ENCODE data around the gene INTS7.
"Not testable (repeated sequence)": the region's sequence is repeated elsewhere in the genome, so short reads cannot be mapped to it uniquely, and the experiment has no call there.

The INTS7 gene

DNA sequence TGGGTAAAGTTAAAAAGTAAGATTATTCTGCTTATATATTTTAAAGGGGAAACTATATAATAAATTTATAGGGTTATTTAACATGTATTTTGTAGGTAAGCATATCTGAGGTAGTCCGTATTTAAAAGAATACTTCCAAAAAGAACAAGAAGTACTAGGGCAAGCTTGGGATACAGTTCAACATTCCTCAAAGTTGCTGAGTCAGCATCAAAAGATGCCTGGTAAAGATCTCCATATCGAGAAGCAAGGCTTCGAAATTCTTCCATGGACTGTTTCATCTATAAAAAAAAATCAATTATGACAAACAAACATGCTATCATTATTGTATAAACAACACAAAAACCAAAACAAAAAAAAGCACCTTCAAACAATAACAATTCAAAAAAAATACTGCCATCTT, 67.7 kb downstream of the INTS7 start:
- in situ Hi-C loops (cut with MboI; ENCODE audit: low sequenced_read_pairs, unreplicated experiment): no loop called here
- TF ChIP-seq, protein P1, sequence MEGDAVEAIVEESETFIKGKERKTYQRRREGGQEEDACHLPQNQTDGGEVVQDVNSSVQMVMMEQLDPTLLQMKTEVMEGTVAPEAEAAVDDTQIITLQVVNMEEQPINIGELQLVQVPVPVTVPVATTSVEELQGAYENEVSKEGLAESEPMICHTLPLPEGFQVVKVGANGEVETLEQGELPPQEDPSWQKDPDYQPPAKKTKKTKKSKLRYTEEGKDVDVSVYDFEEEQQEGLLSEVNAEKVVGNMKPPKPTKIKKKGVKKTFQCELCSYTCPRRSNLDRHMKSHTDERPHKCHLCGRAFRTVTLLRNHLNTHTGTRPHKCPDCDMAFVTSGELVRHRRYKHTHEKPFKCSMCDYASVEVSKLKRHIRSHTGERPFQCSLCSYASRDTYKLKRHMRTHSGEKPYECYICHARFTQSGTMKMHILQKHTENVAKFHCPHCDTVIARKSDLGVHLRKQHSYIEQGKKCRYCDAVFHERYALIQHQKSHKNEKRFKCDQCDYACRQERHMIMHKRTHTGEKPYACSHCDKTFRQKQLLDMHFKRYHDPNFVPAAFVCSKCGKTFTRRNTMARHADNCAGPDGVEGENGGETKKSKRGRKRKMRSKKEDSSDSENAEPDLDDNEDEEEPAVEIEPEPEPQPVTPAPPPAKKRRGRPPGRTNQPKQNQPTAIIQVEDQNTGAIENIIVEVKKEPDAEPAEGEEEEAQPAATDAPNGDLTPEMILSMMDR (IDR thresholded peaks at IDR 0.05; ENCODE audit: borderline replicate concordance, control extremely low read depth, extremely low read depth, insufficient read depth, missing control alignments): no peak
- DNase-seq (ENCODE audit: low spot score): no peak

DNA sequence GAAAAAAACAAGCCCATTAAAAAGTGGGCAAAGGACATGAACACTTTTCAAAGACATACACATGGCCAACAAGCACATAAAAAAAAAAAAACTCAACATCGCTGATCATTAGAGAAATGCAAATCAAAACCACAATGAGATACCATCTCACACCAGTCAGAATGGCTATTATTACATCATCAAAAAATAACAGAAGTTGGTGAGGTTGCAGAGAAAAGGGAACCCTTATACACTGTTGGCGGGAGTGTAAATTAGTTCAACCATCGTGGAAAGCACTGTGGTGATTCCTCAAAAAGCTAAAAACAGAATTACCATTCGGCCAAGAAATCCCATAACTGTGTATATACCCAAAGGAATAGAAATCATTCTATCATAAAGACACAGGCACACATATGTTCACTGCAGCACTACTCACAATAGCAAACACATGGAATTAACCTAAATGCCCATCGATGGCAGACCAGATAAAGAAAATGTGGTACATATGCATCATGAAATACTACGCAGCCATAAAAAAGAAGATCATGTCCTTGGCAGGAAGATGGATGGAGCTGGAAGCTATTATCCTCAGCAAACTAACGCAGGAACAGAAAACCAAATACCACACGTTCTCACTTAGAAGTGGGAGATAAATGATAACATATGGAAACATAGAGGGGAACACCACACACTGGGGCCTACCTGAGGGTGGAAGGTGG, 70.1 kb downstream of the INTS7 start:
- DNase-seq (ENCODE audit: low spot score): no peak
- TF ChIP-seq, protein P1 (IDR thresholded peaks at IDR 0.05; ENCODE audit: borderline replicate concordance, control extremely low read depth, extremely low read depth, insufficient read depth, missing control alignments): no peak
- in situ Hi-C loops (cut with MboI; ENCODE audit: low sequenced_read_pairs, unreplicated experiment): no loop called here

DNA sequence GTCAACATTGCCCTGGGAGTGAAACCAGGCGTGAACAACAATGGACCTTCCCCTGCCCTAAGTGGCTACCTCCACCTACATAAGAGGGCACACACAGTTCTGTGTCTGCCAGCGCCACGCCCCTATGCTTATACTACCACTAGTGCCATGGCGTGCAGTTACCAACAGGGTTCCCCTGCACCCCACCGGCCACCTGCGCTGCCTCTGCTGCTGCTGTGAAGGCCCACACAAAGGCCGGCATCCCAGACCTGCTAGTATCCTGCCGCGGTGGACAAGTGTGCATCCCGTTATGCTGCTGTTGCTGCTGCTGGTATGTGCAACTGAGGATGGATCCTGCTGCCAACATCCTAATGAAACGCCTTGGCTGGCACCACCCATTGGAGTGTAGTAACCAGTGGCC, 75.7 kb downstream of the INTS7 start:
- TF ChIP-seq, protein P1 (IDR thresholded peaks at IDR 0.05; ENCODE audit: borderline replicate concordance, control extremely low read depth, extremely low read depth, insufficient read depth, missing control alignments): no peak
- in situ Hi-C loops (cut with MboI; ENCODE audit: low sequenced_read_pairs, unreplicated experiment): no loop called here
- DNase-seq (ENCODE audit: low spot score): no peak

DNA sequence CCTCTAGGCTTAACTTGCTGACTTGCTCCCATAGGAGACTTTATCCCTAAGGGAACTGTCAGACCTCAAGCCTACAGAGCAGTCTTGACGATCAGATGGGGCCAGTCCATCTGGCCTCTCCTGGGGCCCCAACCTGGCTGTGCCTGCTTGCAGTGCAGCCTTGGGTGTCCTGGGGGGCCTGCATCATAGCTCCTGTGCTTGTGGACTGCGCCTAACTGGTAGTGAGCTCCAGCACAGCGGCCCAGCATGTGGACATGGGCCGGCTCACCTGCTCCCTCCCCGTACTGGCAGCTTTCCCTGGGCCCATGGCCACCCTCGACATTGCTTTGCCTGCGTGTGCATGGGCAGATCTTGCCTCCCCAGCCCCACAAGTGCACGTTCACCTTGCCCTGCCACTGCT, 76.1 kb downstream of the INTS7 start:
- TF ChIP-seq, protein P1 (IDR thresholded peaks at IDR 0.05; ENCODE audit: borderline replicate concordance, control extremely low read depth, extremely low read depth, insufficient read depth, missing control alignments): no peak
- DNase-seq (ENCODE audit: low spot score): no peak
- in situ Hi-C loops (cut with MboI; ENCODE audit: low sequenced_read_pairs, unreplicated experiment): no loop called here

DNA sequence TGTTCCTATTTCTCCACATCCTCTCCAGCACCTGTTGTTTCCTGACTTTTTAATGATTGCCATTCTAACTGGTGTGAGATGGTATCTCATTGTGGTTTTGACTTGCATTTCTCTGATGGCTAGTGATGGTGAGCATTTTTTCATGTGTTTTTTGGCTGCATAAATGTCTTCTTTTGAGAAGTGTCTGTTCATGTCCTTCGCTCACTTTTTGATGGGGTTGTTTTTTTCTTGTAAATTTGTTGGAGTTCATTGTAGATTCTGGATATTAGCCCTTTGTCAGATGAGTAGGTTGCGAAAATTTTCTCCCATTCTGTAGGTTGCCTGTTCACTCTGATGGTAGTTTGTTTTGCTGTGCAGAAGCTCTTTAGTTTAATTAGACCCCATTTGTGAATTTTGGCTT, 81.3 kb downstream of the INTS7 start:
- in situ Hi-C loops (cut with MboI; ENCODE audit: low sequenced_read_pairs, unreplicated experiment); DNase-seq (ENCODE audit: low spot score): not testable (repeated sequence)

DNA sequence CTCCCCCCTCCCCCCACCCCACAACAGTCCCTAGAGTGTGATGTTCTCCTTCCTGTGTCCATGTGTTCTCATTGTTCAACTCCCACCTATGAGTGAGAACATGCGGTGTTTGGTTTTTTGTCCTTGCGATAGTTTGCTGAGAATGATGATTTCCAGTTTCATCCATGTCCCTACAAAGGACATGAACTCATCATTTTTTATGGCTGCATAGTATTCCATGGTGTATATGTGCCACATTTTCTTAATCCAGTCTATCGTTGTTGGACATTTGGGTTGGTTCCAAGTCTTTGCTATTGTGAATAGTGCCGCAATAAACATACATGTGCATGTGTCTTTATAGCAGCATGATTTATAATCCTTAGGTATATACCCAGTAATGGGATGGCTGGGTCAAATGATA, 81.8 kb downstream of the INTS7 start:
- in situ Hi-C loops (cut with MboI; ENCODE audit: low sequenced_read_pairs, unreplicated experiment); DNase-seq (ENCODE audit: low spot score): not testable (repeated sequence)

DNA sequence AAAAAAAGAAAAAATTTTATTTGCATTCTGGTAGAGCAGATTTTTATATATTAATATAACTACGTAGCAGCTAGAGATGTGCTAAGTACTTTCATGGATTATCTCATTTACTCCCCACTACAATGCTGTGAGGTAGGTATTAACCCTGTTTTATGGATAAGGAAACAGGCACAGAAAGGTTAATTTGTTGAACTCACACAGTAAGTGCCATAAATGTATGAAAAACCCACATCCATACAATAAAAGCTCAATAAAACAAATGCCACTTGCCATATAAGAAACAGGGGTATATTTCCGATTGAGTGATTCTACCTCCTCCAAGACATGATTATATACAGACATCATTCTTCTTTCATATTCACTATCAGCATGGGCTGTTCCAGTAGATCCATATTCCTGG, 83.1 kb downstream of the INTS7 start:
- TF ChIP-seq, protein P1 (IDR thresholded peaks at IDR 0.05; ENCODE audit: borderline replicate concordance, control extremely low read depth, extremely low read depth, insufficient read depth, missing control alignments): no peak
- no peak for DNase-seq (ENCODE audit: low spot score)
- in situ Hi-C loops (cut with MboI; ENCODE audit: low sequenced_read_pairs, unreplicated experiment): no loop called here

DNA sequence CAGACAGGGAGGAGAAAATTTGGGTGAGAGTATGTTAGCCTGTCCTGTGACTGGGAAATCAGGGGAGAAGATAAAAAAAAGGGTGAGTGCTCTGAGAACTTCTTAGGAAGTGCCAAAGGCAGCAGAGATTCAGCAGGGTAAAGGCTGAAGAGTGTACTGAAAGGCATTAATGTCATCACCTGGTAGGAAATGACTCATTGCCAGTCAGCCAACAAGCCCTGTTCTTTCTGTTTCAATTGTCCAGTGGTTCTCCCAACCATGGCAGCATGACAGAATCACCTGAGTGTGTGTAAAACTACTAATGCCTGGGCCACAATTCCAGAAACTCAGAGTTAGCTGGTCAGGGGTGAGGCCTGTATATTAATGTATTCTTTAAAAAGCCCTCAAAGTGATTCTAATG, 83.5 kb downstream of the INTS7 start:
- TF ChIP-seq, protein P1 (IDR thresholded peaks at IDR 0.05; ENCODE audit: borderline replicate concordance, control extremely low read depth, extremely low read depth, insufficient read depth, missing control alignments): no peak
- in situ Hi-C loops (cut with MboI; ENCODE audit: low sequenced_read_pairs, unreplicated experiment): no loop called here
- DNase-seq (ENCODE audit: low spot score): peak; percentile 56

All from GM13976 (cell line).